ENCODE measurements around the gene MARK4. TPM values are rescaled to one million over a fixed set of nuclear protein-coding genes. Genes with fewer than 3 reads are reported as not detected.

Gene MARK4
- total RNA-seq, 1 experiment from 2014 or later, result 44.0 TPM

DNA sequence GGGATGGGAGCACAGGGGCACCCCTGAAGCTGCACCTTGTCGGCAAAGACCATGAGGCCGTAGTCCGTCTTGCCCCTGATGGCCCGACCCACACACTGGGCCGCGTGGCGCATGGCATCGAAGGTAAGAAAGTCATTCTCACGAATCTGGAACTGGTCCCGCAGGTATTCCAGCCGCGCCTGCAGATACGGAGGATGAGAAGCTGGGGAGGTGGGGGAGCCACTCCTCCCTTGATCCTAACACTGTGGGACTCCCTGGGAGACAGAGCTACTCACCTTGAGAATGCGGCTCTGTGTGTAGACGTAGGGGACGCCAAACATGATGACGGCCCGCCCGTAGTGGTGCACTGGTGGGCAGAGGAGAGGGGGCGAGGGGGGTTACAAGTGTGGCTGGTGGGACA is 101.4 kb downstream of the MARK4 start:
- Histone ChIP-seq H3K27ac (ENCODE audit: low read depth, low read length, poor library complexity, severe bottlenecking) (no peak overlapping the region), H3K9me3 (ENCODE audit: low read depth, low read length, poor library complexity, severe bottlenecking) (no peaks in the 10 kb centered on the region), H3K4me3 (ENCODE audit: low read depth, low read length, poor library complexity, severe bottlenecking) (no peak overlapping the region), H3K36me3 (ENCODE audit: insufficient read depth, low read length, poor library complexity, severe bottlenecking) (peaks cover 42% of the 10 kb centered on the region), H3K27me3 (replicated peaks; ENCODE audit: insufficient read depth, low read depth, low read length, poor library complexity) (no peaks in the 10 kb centered on the region), H3K4me1 (ENCODE audit: insufficient read depth, low read length, poor library complexity, severe bottlenecking) (no peaks in the 10 kb centered on the region)
- ChIA-PET CTCF (no interaction called here), POLR2A (ENCODE audit: low non-redundant PET) (no interaction called here)
- TF ChIP-seq EZH2 (IDR thresholded peaks at IDR 0.05; ENCODE audit: borderline replicate concordance, low read depth, low read length, poor library complexity, severe bottlenecking), result no peak
- TF ChIP-seq, protein P1, sequence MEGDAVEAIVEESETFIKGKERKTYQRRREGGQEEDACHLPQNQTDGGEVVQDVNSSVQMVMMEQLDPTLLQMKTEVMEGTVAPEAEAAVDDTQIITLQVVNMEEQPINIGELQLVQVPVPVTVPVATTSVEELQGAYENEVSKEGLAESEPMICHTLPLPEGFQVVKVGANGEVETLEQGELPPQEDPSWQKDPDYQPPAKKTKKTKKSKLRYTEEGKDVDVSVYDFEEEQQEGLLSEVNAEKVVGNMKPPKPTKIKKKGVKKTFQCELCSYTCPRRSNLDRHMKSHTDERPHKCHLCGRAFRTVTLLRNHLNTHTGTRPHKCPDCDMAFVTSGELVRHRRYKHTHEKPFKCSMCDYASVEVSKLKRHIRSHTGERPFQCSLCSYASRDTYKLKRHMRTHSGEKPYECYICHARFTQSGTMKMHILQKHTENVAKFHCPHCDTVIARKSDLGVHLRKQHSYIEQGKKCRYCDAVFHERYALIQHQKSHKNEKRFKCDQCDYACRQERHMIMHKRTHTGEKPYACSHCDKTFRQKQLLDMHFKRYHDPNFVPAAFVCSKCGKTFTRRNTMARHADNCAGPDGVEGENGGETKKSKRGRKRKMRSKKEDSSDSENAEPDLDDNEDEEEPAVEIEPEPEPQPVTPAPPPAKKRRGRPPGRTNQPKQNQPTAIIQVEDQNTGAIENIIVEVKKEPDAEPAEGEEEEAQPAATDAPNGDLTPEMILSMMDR (conservative IDR thresholded peaks at IDR 0.05; ENCODE audit: low read depth, low read length), result no peak
- no peak for DNase-seq (ENCODE audit: low spot score)
- no TSS peak for BruUV-seq (replicated peaks)
- intact Hi-C loops (cut with micrococcal nuclease; ENCODE audit: unreplicated experiment), result no loop called here

DNA sequence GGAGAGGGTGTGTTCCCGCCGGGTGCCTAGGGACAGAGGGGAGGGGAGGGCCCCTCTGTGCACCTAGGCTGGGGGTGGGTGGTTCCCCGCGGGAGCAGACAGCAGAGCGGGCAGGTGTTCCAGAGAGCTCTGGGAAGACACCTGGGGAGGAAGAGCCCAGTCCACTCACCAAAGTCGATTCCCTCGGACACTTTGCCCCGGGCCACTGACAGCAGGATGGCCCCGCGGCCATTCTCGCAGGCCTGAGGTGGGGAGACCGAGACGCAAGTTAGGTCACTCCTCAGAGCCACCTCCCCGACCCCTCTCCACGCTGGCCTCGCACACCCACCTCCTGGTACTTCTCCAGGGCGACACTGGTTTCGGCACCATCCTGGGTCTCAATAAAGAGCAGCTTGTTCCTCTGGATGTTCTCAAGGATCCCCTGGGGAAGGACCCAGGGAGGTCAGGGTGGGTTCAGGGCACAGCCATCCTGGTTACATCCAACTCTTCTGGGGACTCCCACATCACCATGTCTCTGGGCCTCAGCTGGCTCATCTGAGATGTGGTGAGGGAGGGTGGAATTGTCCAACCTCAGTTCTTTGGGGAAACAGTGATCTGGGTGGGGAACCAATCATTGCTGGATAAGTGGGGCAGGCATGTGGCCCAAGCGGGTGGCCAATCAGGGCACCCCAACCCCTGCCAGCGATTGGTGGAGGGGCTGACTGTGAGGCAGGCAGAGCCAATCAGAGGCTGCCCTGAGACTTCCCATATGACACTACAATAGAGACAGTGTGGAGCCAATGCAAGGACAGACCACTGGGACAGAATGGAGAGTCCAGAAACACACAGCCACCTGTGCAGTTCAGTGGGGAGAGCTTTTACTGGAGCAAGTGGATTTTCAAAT is 102.1 kb downstream of the MARK4 start:
- no peak for TF ChIP-seq EZH2 (IDR thresholded peaks at IDR 0.05; ENCODE audit: borderline replicate concordance, low read depth, low read length, poor library complexity, severe bottlenecking)
- TF ChIP-seq, protein P1 (conservative IDR thresholded peaks at IDR 0.05; ENCODE audit: low read depth, low read length), result no peak
- CTCF ChIA-PET, result no interaction called here
- peaks cover 42% of the 10 kb centered on the region for H3K36me3 ChIP-seq (ENCODE audit: insufficient read depth, low read length, poor library complexity, severe bottlenecking)
- no peaks in the 10 kb centered on the region for H3K4me1 ChIP-seq (ENCODE audit: insufficient read depth, low read length, poor library complexity, severe bottlenecking)
- no peaks in the 10 kb centered on the region for H3K27me3 ChIP-seq (replicated peaks; ENCODE audit: insufficient read depth, low read depth, low read length, poor library complexity)
- intact Hi-C loops (cut with micrococcal nuclease; ENCODE audit: unreplicated experiment), result no loop called here
- BruUV-seq (replicated peaks), result no TSS peak
- H3K9me3 ChIP-seq (ENCODE audit: low read depth, low read length, poor library complexity, severe bottlenecking), result no peaks in the 10 kb centered on the region
- DNase-seq (ENCODE audit: low spot score), result no peak
- no peak overlapping the region for H3K4me3 ChIP-seq (ENCODE audit: low read depth, low read length, poor library complexity, severe bottlenecking)
- POLR2A ChIA-PET (ENCODE audit: low non-redundant PET), result interaction anchor here (0.7 kb wide), 1 partner anchor 14 kb away, joined by 4 read pairs; no protein-coding TSS in a partner anchor
- no peak overlapping the region for H3K27ac ChIP-seq (ENCODE audit: low read depth, low read length, poor library complexity, severe bottlenecking)

DNA sequence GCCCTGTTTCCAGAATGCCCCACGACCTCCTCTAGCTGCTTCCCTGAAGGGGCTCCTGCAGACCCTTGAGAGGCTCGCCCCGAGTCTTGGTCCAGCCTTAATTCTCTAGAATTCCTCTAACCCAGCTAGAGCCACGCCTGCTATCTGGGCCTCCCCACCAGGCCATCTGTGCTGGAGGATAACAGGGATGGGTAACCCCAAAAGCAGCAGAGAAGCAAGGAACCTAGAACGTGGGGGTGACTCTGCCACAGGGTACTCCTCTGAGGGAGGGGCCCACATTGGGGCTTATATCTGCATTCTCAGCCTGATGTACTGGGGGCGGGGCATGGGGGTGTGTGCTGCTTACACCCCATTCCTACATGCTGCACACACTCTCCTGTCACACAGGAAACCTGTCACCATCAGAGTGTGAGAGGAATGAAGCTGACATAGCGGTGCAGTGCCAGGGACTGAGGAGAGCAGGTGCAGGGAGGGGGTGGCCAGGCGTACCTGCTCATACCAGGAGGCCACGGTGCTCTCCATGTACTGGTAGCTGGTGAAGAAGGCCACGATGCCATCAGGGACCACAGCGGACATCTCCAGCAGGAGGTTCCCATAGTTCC is 103.3 kb downstream of the MARK4 start:
- no peaks in the 10 kb centered on the region for H3K4me1 ChIP-seq (ENCODE audit: insufficient read depth, low read length, poor library complexity, severe bottlenecking)
- no peak for DNase-seq (ENCODE audit: low spot score)
- intact Hi-C loops (cut with micrococcal nuclease; ENCODE audit: unreplicated experiment), result no loop called here
- no peak overlapping the region for H3K4me3 ChIP-seq (ENCODE audit: low read depth, low read length, poor library complexity, severe bottlenecking)
- TF ChIP-seq, protein P1 (conservative IDR thresholded peaks at IDR 0.05; ENCODE audit: low read depth, low read length), result no peak
- no peak for TF ChIP-seq EZH2 (IDR thresholded peaks at IDR 0.05; ENCODE audit: borderline replicate concordance, low read depth, low read length, poor library complexity, severe bottlenecking)
- CTCF ChIA-PET, result no interaction called here
- peaks cover 42% of the 10 kb centered on the region for H3K36me3 ChIP-seq (ENCODE audit: insufficient read depth, low read length, poor library complexity, severe bottlenecking)
- no peaks in the 10 kb centered on the region for H3K27me3 ChIP-seq (replicated peaks; ENCODE audit: insufficient read depth, low read depth, low read length, poor library complexity)
- no peak overlapping the region for H3K27ac ChIP-seq (ENCODE audit: low read depth, low read length, poor library complexity, severe bottlenecking)
- POLR2A ChIA-PET (ENCODE audit: low non-redundant PET), result no interaction called here
- no peaks in the 10 kb centered on the region for H3K9me3 ChIP-seq (ENCODE audit: low read depth, low read length, poor library complexity, severe bottlenecking)
- no TSS peak for BruUV-seq (replicated peaks)

Other genes starting within 250 kb of the MARK4 start
- 11.9 and 13.1 TPM in 2 replicates for gene RELB, start 249.8 kb upstream of the MARK4 start, total RNA-seq (2021)
- gene CLASRP, start 212.2 kb upstream of the MARK4 start, total RNA-seq (2021), result 104 and 109 TPM in 2 replicates
- 2.9 and 3.0 TPM in 2 replicates for gene ZNF296, start 174.8 kb upstream of the MARK4 start, total RNA-seq (2021)
- gene GEMIN7, start 172.0 kb upstream of the MARK4 start, total RNA-seq (2021), result 34.0 and 34.5 TPM in 2 replicates
- 33.6 and 34.0 TPM in 2 replicates for gene PPP1R37, start 158.1 kb upstream of the MARK4 start, total RNA-seq (2021)
- 0.30 and 0.37 TPM in 2 replicates for gene NKPD1, start 90.3 kb upstream of the MARK4 start, total RNA-seq (2021)
- 5.8 and 8.8 TPM in 2 replicates for gene TRAPPC6A, start 73.0 kb upstream of the MARK4 start, total RNA-seq (2021)
- gene BLOC1S3, start 72.5 kb upstream of the MARK4 start, total RNA-seq (2021), result 8.7 and 9.1 TPM in 2 replicates
- not detected in 2 replicates for gene EXOC3L2, start 5.9 kb upstream of the MARK4 start, total RNA-seq (2021)
- not detected in 2 replicates for gene CKM, start 71.6 kb downstream of the MARK4 start, total RNA-seq (2021)
- gene KLC3, start 89.5 kb downstream of the MARK4 start, total RNA-seq (2021), result 0.44 and 0.49 TPM in 2 replicates
- gene ERCC2, start 119.3 kb downstream of the MARK4 start, total RNA-seq (2021), result 51.6 and 59.2 TPM in 2 replicates
- 5.5 and 8.1 TPM in 2 replicates for gene PPP1R13L, start 153.8 kb downstream of the MARK4 start, total RNA-seq (2021)
- gene POLR1G, start 155.4 kb downstream of the MARK4 start, total RNA-seq (2021), result 23.2 and 30.1 TPM in 2 replicates
- 158 and 165 TPM in 2 replicates for gene ERCC1, start 172.6 kb downstream of the MARK4 start, total RNA-seq (2021)
- gene FOSB, start 216.7 kb downstream of the MARK4 start, total RNA-seq (2021), result 1.0 and 1.9 TPM in 2 replicates
- 6.6 and 9.1 TPM in 2 replicates for gene RTN2, start 245.8 kb downstream of the MARK4 start, total RNA-seq (2021)
- gene PPM1N, start 247.2 kb downstream of the MARK4 start, total RNA-seq (2021), result 0.80 and 1.6 TPM in 2 replicates